Nephron progenitor cell (in vitro differentiated cells): ENCODE results near the gene PEMT.
A peak's percentile ranks its signal among the peaks of the same experiment; 100 is the strongest.

Experiments used
- DNase-seq: peaks from one replicate; pipeline ENCODE4 v3.0.0; 2021
- H3K27ac Mint-ChIP-seq: 2 replicates; pipeline ENCODE4 v1.8.0; 2021; ENCODE audit warnings: mild to moderate bottlenecking, moderate library complexity, mixed read lengths
- H3K27me3 Mint-ChIP-seq: 2 replicates; pipeline ENCODE4 v1.8.0; 2021; ENCODE audit warnings: mild to moderate bottlenecking, low read depth, mixed read lengths; ENCODE audit not compliant: poor library complexity
- H3K36me3 Mint-ChIP-seq: 2 replicates; pipeline ENCODE4 v1.8.0; 2021; ENCODE audit warnings: low read depth, mixed read lengths
- H3K4me1 Mint-ChIP-seq: 2 replicates; pipeline ENCODE4 v1.8.0; 2021; ENCODE audit warnings: mixed read lengths
- H3K4me3 Mint-ChIP-seq: 2 replicates; pipeline ENCODE4 v1.8.0; 2021; ENCODE audit warnings: mild to moderate bottlenecking, moderate library complexity, mixed read lengths
- H3K9me3 Mint-ChIP-seq: 2 replicates; pipeline ENCODE4 v1.8.0; 2021; ENCODE audit warnings: mild to moderate bottlenecking, moderate library complexity, mixed read lengths
- TF ChIP-seq, protein P1 (sequence below): fragments of 200-600 bp; sonication (generic); IDR thresholded peaks from 2 replicates; pipeline ENCODE4 v1.5.0; 2021; ENCODE audit warnings: antibody characterized with exemption

PEMT gene

DNA sequence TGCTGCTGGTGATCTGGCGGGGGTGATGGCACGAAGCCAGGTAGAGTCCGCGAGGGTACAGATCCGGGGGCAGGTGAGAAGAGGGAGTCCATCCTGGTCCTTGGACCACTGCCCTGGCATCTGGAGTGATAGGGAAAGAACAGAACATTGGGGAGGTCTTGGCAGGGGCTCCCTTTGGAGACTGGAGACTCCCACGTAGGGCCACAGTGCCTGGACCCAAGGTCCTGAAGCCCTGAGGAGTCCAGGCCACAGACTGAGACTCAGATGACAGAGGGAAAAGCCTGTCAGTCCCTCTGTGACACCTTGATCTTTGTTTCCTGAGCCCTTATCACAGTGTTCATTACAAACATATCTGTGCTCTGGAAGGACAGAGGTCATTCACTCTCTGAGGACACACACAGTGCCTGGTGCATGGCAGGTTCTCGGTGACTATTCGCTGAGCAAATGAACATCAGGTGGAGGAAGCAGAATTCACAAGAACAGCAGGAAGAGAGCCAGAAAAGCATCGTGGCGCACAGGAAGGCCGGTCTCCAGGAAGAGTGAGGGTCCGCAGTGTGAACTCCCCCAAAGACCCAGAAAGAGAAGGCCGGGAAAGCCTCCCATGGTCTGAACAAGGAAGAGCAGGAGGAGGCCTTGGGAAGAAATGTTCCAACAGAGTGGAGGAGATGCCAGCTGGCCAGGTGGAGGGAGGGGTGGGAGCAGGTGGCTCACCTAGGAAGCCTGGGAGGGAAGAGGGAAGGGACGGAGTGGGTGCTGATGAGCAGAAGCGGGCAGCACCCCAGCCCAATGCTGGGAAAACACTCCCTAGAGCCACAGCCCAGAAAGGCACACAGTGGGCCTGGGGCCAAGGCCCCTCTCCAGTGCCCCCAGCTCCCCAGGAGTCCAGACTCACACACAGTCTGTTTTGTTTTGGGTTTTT, 20.5 kb downstream of the PEMT start:
- H3K27ac Mint-ChIP-seq = peak overlapping the region; percentile 20

DNA sequence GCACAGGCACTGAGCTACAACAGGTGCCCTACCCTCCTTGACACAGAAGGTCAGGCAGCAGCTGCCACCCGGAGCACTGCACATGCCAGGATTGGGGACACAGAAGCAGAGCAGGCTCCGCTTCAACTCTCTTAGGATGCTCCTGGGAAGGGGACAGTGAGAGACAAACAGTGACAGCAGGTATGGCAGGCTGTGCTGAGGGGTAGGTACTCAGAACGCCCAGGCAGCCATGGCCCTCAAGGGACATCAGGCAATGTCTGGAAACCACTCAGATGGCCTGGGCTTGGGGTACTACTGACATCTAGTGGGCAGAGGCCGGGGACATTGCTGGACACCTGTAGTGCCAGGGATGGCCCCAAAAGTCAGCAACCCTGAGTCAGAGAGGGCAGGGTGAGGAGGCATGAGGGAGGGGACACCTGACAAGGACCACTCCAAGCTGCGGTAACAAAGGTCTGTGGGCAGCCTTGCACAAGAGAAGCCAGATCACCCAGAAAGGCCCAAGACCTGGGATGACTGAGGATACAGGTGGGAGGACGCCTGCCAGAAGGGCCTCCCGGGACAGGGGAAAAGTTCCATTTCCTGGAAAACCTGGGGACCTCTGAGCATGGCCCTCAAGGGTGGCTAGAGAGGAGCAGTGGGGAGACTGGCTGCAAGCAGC, 21.2 kb downstream of the PEMT start:
- no peak overlapping the region for H3K27ac Mint-ChIP-seq
- TF ChIP-seq, protein P1, sequence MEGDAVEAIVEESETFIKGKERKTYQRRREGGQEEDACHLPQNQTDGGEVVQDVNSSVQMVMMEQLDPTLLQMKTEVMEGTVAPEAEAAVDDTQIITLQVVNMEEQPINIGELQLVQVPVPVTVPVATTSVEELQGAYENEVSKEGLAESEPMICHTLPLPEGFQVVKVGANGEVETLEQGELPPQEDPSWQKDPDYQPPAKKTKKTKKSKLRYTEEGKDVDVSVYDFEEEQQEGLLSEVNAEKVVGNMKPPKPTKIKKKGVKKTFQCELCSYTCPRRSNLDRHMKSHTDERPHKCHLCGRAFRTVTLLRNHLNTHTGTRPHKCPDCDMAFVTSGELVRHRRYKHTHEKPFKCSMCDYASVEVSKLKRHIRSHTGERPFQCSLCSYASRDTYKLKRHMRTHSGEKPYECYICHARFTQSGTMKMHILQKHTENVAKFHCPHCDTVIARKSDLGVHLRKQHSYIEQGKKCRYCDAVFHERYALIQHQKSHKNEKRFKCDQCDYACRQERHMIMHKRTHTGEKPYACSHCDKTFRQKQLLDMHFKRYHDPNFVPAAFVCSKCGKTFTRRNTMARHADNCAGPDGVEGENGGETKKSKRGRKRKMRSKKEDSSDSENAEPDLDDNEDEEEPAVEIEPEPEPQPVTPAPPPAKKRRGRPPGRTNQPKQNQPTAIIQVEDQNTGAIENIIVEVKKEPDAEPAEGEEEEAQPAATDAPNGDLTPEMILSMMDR = peak; percentile 36

More for the DNA sequence above, 20.5 kb downstream of the PEMT start:
- TF ChIP-seq, protein P1 = no peak
- Mint-ChIP-seq H3K4me3 (no peak overlapping the region), H3K4me1 (peaks cover 34% of the 10 kb centered on the region), H3K9me3 (no peaks in the 10 kb centered on the region), H3K36me3 (no peaks in the 10 kb centered on the region), H3K27me3 (peaks cover 5% of the 10 kb centered on the region)
- DNase-seq = no peak

DNA sequence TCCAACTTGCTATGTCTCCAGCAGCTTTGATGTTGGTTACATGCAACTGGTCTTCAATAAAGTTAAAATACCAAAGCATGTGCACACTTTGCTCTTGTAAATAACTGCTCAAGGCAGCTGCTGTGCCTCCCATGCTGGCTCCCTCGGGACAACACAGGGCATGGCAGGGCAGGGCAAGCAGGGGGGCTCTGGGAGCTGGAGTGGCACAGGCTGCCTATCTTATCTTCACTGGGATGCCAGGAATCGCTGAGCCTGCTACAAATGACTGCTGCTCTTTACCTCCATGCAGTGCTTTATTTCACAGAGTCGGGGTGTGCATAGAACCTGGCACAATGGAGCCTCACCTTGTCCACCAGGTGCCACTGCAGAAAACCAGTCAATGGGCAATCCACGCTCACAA, 21.8 kb downstream of the PEMT start:
- Mint-ChIP-seq H3K27me3 (peaks cover 5% of the 10 kb centered on the region), H3K36me3 (no peaks in the 10 kb centered on the region), H3K4me1 (peaks cover 36% of the 10 kb centered on the region), H3K4me3 (no peak overlapping the region), H3K9me3 (no peaks in the 10 kb centered on the region), H3K27ac (no peak overlapping the region)
- TF ChIP-seq, protein P1 = no peak
- DNase-seq = no peak

More for the DNA sequence above, 21.2 kb downstream of the PEMT start:
- Mint-ChIP-seq H3K4me1 (peaks cover 33% of the 10 kb centered on the region), H3K9me3 (no peaks in the 10 kb centered on the region), H3K4me3 (no peak overlapping the region), H3K27me3 (peaks cover 5% of the 10 kb centered on the region), H3K36me3 (no peaks in the 10 kb centered on the region)
- peak; percentile 48 for DNase-seq

DNA sequence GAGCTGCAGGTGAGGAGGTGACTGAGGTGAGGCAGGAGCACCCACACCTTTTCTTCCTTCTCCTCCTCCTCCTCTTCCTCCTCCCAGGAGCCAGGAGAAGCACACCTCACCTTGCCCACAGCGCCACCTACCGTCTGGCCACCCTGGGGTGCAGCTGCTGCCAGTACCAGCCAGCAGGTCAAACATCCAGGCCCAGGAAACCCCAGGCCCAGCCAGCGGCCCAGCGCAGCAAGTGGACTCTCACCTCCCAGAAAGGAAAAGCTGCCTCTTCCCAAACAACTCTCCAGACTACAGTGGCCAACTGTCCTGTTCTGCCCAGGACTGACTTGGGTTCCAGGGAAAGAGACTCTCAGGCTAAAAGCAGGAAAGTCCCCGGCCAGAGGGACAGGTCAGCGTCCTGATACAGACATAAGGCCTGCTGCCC, 22.7 kb downstream of the PEMT start:
- TF ChIP-seq, protein P1 = peak; percentile 70
- no peaks in the 10 kb centered on the region for H3K36me3 Mint-ChIP-seq
- peaks cover 36% of the 10 kb centered on the region for H3K4me1 Mint-ChIP-seq
- peak; percentile 94 for DNase-seq
- H3K9me3 Mint-ChIP-seq = no peaks in the 10 kb centered on the region
- peaks cover 5% of the 10 kb centered on the region for H3K27me3 Mint-ChIP-seq
- H3K27ac Mint-ChIP-seq = no peak overlapping the region
- H3K4me3 Mint-ChIP-seq = no peak overlapping the region

DNA sequence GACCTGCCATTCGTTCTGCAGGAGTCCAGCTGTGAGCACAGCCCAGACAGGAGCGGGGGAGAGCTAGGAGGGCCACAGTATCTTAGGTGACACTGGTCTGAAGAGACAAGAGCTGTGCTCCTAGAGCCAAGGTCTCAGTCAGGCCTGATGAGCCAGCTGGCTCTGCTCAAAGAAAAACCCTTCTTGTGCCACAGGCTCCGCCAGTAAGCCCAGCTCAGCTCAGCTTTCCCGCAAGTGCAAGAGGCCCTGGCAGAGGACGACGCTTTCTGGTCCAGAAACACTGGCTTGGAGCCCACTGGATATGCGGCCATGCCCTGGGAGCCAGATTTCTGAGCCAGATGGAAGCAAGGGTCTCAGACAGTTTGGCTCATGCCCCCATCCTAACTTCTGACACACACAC, 23.9 kb downstream of the PEMT start:
- DNase-seq = no peak
- Mint-ChIP-seq H3K36me3 (no peaks in the 10 kb centered on the region), H3K4me3 (no peak overlapping the region), H3K4me1 (peaks cover 36% of the 10 kb centered on the region), H3K27ac (no peak overlapping the region), H3K27me3 (peaks cover 5% of the 10 kb centered on the region), H3K9me3 (no peaks in the 10 kb centered on the region)
- TF ChIP-seq, protein P1 = no peak
